ENCODE data around the gene SASH3.
A peak's percentile ranks its signal among the peaks of the same experiment; 100 is the strongest.

The SASH3 gene

DNA sequence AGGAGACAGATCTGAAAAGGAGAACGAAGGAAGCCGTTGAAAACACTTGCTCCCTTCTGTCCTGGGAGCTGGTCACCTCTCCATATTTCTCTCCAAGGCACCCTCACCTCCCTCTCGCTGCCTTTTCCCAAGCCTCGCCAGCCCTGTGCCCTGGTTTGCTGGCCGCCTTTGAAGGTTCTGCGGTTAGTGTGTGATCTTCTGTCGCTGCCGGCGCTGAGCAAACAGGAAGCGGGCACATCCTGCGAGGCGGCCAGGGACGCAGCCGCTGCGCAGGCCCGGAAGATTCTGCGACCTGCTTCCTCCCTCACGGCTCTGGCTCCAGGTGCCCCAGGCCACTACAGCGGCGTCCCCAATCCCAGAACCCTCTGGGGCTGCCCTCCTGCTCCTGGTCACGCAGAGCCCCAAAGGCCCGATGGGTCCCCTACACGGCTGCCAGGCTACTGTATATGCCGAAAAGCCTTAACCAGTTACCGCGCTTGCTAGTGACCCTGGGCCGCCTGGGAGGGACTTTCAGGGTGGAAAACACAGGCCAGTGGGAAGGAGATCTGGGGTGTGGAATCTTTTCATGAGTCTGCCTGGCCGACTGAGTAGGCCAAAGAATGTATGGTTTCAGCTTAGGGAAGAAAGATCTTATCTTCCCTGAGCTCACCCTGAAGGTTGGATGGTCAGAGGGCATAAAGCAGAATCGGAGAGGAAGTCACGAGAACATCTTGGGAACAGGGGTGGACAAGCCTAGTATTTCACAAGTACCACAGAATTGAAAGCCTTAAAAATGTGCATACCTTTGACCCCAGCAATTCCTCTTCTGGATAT is 2.3 kb upstream of the SASH3 start:
- DNase-seq (ENCODE audit: insufficient read length) (peak; percentile 43), FAIRE-seq (peak; percentile 91)
- TF ChIP-seq POLR2AphosphoS5 (IDR thresholded peaks at IDR 0.05; ENCODE audit: low read depth, low read length) (peak; percentile 66; the same call in 1 of the 2 replicates), POLR2A (IDR thresholded peaks at IDR 0.05; ENCODE audit: low read depth, low read length) (peak; percentile 67; the same call in 1 of the 2 replicates), TAF1 (IDR thresholded peaks at IDR 0.05; ENCODE audit: borderline replicate concordance, low read depth, low read length) (peak; percentile 82)

DNA sequence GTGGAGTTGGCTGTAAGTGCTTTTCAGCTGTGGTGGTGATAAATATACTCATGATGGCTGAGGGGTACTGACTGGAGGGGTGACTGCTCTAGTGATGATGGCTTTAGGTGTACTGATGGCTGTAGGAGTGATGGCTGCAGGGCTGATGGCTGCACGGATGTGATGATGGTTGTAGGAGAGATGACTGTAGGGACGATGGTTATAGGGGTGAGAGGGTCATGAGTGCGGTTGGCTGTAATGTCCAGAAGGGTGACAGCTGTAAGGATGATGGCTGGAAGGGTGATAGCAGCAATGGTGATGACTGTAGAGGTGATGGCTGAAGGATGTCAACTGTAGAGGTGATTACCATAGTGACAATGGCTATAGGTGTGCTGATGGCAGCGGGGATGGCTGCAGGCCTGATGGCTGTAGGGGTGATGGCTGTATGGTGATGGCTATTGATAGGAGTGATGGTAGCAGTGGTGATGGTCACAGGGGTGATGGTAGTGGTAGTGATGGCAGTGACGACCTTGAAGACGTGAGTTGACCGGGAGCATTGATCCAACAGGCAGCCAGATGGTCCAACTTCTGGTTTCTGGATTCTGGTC is 570 bp upstream of the SASH3 start:
- no peak for TF ChIP-seq TAF1 (IDR thresholded peaks at IDR 0.05; ENCODE audit: borderline replicate concordance, low read depth, low read length)
- no peak for TF ChIP-seq POLR2AphosphoS5 (IDR thresholded peaks at IDR 0.05; ENCODE audit: low read depth, low read length)
- FAIRE-seq (no peak), DNase-seq (ENCODE audit: insufficient read length) (no peak)

DNA sequence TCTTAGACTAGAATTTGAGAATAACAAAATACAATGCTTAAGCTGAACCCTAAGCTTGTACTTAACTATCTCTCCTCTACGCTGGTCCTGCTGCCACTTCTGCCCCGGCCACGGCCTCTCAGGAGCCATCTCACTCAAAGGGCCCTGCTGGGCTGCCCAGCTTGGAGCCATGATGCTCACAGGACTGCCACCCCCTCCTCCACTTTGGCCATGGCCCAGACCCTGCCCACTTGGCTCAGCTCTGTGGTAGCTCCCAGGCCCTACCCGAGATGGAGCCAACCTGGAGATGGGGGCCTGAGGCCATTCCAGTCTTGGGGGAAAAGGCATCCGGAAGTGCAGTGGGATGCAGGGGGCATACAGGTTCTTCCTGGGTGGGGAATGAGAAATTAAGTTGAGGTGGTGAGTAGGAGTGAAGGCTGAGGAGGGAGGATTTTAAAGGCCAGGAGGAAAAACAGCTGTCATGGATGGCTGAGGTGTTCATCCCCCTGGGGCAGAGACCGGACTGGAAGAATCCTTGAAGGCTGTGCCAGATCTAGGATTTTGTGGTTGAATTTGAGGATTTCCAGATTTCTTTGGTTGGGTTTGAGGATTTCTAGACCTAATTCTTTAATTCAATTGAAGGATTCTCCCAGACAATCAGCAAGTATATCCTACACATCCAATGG is 824 bp downstream of the SASH3 start:
- TF ChIP-seq POLR2AphosphoS5 (IDR thresholded peaks at IDR 0.05; ENCODE audit: low read depth, low read length) (no peak), TAF1 (IDR thresholded peaks at IDR 0.05; ENCODE audit: borderline replicate concordance, low read depth, low read length) (no peak), POLR2A (IDR thresholded peaks at IDR 0.05; ENCODE audit: low read depth, low read length) (peak; percentile 15; the same call in 1 of the 2 replicates)
- FAIRE-seq (peak; percentile 61), DNase-seq (ENCODE audit: insufficient read length) (no peak)

DNA sequence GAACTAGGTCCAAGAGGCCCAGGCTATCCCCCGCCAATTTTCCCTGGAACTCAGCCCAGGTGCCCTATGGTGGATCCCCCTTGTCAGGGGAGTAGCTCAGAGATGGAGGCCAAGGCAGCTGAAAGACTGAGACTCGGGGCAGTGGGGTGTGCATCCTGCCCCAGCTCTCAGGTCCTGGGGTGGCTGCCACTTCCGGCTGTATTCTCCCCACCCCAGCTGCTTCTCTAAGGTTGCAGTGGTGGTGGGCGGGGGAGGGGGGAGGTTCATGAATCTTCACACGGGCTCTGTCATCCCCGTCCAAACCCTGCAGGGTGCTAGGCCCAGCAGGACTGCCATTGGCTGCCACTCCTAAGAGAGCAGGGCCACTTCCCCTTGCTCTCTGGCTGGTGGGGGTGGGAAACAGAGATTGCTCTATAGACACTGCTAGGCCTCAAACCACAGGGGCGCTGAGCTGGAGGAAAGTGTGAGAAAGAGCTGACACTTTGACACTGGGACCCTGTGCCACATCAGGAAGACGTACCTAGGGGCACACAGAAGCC is 1.5 kb downstream of the SASH3 start:
- FAIRE-seq (peak; percentile 100), DNase-seq (ENCODE audit: insufficient read length) (peak; percentile 68)
- TF ChIP-seq POLR2A (IDR thresholded peaks at IDR 0.05; ENCODE audit: low read depth, low read length) (peak; percentile 59; the same call in 1 of the 2 replicates), TAF1 (IDR thresholded peaks at IDR 0.05; ENCODE audit: borderline replicate concordance, low read depth, low read length) (peak; percentile 45; the same call in 1 of the 2 replicates), POLR2AphosphoS5 (IDR thresholded peaks at IDR 0.05; ENCODE audit: low read depth, low read length) (peak; percentile 74)

DNA sequence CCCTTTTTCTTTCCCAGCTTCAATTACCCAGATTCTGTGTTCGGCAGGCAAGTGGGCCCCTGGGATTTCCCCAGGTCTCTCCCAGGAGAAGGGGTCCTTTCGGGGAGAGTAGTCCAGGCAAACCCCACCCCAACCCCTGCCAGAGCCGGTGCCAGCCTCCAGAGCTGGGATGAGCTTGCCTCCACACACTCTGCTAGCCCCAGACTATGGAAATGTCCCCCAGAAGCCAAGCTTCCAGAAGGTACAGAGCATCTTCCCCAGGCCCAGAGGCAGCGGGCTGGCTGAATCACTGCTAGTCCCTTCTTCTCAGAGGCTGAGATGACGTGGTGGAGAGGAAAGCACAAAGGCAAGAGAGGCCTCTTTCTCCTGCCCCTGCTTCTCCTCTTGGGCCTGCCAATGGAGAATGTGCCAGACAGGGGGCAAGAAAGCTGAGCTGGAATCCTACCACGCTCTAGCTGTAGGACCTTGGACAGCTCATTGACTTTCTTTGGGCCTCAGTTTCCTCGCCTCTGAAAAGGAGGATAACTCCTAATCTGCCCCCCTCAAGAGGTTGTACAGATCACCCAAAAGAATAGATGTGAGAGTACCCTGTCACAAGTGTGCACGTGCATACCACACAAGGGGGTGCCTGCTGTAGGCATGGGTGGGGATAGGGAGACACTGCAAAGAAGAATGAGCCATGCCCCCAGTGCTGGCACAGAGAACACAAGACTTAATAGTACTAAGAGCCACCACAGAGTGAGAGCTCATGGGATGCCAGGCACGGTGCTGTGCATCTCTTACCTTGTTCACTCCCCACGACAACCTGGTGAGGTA is 2.1 kb downstream of the SASH3 start:
- FAIRE-seq = no peak
- DNase-seq (ENCODE audit: insufficient read length) = no peak
- TF ChIP-seq POLR2AphosphoS5 (IDR thresholded peaks at IDR 0.05; ENCODE audit: low read depth, low read length) = no peak
- TF ChIP-seq TAF1 (IDR thresholded peaks at IDR 0.05; ENCODE audit: borderline replicate concordance, low read depth, low read length) = no peak
- no peak for TF ChIP-seq POLR2A (IDR thresholded peaks at IDR 0.05; ENCODE audit: low read depth, low read length)

DNA sequence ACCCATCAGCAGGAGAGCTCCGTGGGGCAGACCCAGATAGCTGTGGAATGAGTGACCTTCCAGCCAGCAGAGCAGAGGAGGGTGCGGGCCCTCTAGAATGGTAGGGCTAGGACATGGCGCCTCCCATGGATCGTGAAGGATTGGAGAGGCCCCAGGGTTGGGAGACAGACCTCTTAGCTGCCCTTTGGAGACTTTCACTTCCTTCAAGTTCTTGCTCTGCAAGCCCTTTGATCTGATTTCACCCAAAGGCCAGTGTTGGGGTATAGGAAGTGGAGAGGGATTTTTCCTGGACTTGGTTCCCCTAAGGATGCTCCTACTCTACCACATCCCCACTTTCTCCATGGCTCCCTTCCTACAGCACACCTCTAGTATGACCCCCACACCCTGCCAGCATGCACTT is 3.0 kb downstream of the SASH3 start:
- FAIRE-seq = peak; percentile 77
- no peak for DNase-seq (ENCODE audit: insufficient read length)
- TF ChIP-seq POLR2A (IDR thresholded peaks at IDR 0.05; ENCODE audit: low read depth, low read length) (no peak), TAF1 (IDR thresholded peaks at IDR 0.05; ENCODE audit: borderline replicate concordance, low read depth, low read length) (no peak), POLR2AphosphoS5 (IDR thresholded peaks at IDR 0.05; ENCODE audit: low read depth, low read length) (no peak; the same call in 1 of the 2 replicates)

- DNase-seq (ENCODE audit: insufficient read length) = no peak
- no peak for FAIRE-seq
- TF ChIP-seq POLR2AphosphoS5 (IDR thresholded peaks at IDR 0.05; ENCODE audit: low read depth, low read length) (no peak), POLR2A (IDR thresholded peaks at IDR 0.05; ENCODE audit: low read depth, low read length) (no peak), TAF1 (IDR thresholded peaks at IDR 0.05; ENCODE audit: borderline replicate concordance, low read depth, low read length) (no peak)
Observed at GRCh38 chrX:129783291-129783713, 3.6 kb downstream of the SASH3 start.

DNA sequence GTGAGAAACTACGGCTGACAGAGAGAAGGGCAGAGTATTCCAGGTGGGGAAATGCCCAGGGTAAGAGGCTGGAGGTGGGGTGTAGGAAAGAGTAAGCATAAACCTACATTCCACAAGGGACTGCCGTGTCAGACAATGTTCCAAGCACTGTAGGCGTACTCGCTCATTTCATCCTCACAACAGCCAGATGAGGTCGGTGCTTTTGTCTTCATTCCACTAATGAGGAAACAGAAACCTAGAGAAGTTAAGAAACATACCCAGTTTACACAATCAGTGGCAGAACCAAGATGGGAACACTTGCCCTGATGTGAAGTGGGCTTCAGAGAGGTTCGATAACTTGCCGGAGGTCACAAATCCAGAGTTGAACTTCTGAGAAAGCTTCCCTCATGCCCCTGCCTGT is 4.6 kb downstream of the SASH3 start:
- peak; percentile 92 for FAIRE-seq
- DNase-seq (ENCODE audit: insufficient read length) = no peak

GRCh38 chrX:129785160-129785947 is 5.6 kb downstream of the SASH3 start:
- peak; percentile 65 for FAIRE-seq
- DNase-seq (ENCODE audit: insufficient read length) = no peak
- TF ChIP-seq TAF1 (IDR thresholded peaks at IDR 0.05; ENCODE audit: borderline replicate concordance, low read depth, low read length) (no peak), POLR2AphosphoS5 (IDR thresholded peaks at IDR 0.05; ENCODE audit: low read depth, low read length) (peak; percentile 25; the same call in 1 of the 2 replicates)

More for the DNA sequence above, 4.6 kb downstream of the SASH3 start:
- no peak for TF ChIP-seq TAF1 (IDR thresholded peaks at IDR 0.05; ENCODE audit: borderline replicate concordance, low read depth, low read length)
- no peak for TF ChIP-seq POLR2AphosphoS5 (IDR thresholded peaks at IDR 0.05; ENCODE audit: low read depth, low read length)

- FAIRE-seq (peak; percentile 100), DNase-seq (ENCODE audit: insufficient read length) (peak; percentile 42)
- TF ChIP-seq POLR2AphosphoS5 (IDR thresholded peaks at IDR 0.05; ENCODE audit: low read depth, low read length) = no peak
- no peak for TF ChIP-seq TAF1 (IDR thresholded peaks at IDR 0.05; ENCODE audit: borderline replicate concordance, low read depth, low read length)
- TF ChIP-seq POLR2A (IDR thresholded peaks at IDR 0.05; ENCODE audit: low read depth, low read length) = no peak
Observed at GRCh38 chrX:129786210-129786651, 6.5 kb downstream of the SASH3 start.
